NCI-H2107 treated with DMSO at 0.1 percent for 48 hours (cell line): ENCODE data around the gene INHBE.
"Not testable (repeated sequence)": the region's sequence is repeated elsewhere in the genome, so short reads cannot be mapped to it uniquely, and the experiment has no call there.

ENCODE experiments used
- DNase-seq: peaks from one replicate; lab custom pipeline; 2025; ENCODE audit not compliant: unreplicated experiment; lab: John Stamatoyannopoulos, UW

Gene INHBE, protein sequence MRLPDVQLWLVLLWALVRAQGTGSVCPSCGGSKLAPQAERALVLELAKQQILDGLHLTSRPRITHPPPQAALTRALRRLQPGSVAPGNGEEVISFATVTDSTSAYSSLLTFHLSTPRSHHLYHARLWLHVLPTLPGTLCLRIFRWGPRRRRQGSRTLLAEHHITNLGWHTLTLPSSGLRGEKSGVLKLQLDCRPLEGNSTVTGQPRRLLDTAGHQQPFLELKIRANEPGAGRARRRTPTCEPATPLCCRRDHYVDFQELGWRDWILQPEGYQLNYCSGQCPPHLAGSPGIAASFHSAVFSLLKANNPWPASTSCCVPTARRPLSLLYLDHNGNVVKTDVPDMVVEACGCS

DNA sequence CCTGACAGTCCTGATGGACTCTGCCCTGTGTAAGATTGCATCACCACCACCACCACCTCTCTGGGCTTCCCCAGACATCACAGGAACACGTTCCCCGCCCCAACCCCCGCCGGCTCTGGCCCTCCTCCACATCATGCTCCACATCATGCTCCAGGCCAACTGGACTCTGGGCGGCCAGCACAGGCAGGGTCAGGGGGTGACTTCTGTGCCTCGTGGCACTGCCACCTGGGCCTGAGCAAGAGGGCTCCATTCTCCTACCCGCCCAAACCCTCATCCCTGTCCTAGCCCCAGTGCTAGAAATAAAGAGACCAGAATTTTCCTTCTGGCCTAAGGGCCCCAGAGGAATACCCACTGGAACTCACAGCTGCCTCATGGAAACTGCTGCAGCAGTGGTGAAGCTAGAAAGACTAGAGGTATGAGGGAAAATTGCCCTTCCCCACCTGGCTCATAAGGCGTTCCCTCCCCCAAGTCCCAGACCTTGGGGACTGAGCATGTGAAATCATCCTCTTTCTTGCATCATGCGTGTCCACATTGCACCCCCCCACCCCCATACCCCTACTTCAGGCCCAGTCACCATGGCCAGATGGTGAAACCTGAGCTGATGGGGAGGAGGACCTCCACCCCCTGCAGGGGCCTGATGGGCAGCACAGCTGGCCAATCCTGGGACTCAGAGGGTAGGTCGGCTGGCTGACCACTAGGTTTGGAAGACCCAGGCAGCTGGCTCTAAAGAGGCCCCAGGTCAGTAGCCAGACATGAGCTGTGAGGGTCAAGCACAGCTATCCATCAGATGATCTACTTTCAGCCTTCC lies at the start of gene INHBE:
TSS of gene INHBE (plus strand) at position 742 of the 808 bp plus-strand sequence. CDS start 230 bp downstream, outside the sequence.
- DNase-seq: peak; percentile 73

- DNase-seq: no peak
These were observed 44.6 kb upstream of the INHBE start for GRCh38 chr12:57410534-57410933.

GRCh38 chr12:57414160-57414559 lies 40.9 kb upstream of the INHBE start:
- DNase-seq: not testable (repeated sequence)

GRCh38 chr12:57415088-57415487 lies 40.0 kb upstream of the INHBE start:
- DNase-seq: no peak

GRCh38 chr12:57416039-57416996 lies 38.8 kb upstream of the INHBE start:
- DNase-seq: no peak

- DNase-seq: no peak
These were observed 36.9 kb upstream of the INHBE start for GRCh38 chr12:57418255-57418654.

DNA sequence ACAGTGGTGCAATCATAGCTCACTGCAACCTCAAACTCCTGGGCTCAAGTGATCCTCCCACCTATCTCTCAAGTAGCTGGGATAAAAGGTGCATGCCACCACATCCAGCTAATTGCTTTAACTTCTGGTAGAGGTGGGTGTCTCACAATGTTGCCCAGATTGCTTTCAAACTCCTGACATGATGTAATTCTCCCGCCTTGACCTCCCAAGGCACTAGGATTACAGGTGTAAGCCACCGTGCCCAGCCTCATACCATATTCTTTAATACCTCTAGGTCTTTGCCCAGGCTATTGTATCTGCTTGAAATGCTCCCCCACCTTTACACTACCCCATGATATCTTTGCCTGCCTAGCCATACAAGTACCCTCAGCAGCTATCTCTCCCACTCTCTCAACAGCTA lies 35.6 kb upstream of the INHBE start:
- no peak for DNase-seq

DNA sequence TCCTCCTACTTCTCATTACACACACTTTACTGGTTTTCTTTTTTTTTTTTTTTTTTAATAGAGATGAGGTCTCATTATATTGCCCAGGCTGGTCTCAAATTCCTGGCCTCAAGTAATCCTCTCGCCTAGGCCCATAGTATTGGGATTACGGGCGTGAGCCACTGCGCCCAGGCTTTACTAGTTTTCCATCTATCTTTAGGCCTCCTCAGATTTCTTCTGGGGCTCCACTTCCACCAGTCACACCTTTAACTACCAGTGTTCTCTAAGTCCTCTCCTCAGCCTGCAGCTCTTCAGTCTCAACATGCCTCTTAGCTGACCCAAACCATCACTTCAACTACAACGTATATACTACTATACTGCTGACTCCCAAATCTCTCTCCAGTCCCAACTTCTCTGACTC lies 34.6 kb upstream of the INHBE start:
- no peak for DNase-seq

GRCh38 chr12:57426948-57427347 lies 28.2 kb upstream of the INHBE start:
- DNase-seq: not testable (repeated sequence)

- DNase-seq: no peak
These were observed 26.1 kb upstream of the INHBE start for GRCh38 chr12:57428965-57429364.

- no peak for DNase-seq
These were observed 25.5 kb upstream of the INHBE start for GRCh38 chr12:57429473-57430111.

GRCh38 chr12:57430112-57430930 lies 24.8 kb upstream of the INHBE start:
- DNase-seq: no peak

DNA sequence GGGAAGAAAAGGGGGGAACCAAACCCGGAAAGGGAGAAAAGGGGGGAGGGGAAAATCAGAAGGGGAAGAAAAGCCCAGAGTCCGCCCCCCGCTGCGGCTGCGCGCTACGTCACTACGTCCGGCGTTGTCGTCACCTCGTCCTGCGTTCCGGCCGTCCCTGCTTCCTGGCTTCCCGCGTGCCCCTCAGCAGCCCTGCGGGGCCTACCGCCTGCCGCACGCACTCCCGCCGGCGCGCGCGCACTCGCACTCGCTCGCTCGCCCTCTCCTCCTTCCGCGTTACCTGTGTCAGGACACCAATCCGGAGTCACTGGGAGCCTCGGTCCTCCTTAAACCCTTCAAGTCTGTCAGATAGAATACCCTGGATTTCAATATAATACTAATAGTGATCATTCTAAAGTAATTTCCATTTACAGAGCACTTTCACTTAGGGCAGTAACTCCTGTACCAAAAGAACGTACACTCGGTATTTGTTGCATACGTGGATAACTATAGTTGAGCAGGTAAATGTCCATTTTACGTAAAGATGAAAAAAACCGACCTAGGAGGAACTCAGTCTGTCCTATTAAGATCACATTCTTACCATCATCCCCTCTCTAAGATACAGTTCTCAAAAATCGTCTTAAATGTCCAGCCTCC lies 24.1 kb upstream of the INHBE start, which contains the start of gene R3HDM2:
TSS of gene R3HDM2 (minus strand) at position 113 of the 636 bp plus-strand sequence. CDS start 120,615 bp downstream, outside the sequence.
- peak; percentile 96 for DNase-seq

- no peak for DNase-seq
These were observed 23.4 kb upstream of the INHBE start for GRCh38 chr12:57431654-57432188.

- DNase-seq: no peak
These were observed 21.7 kb upstream of the INHBE start for GRCh38 chr12:57433370-57433769.

- DNase-seq: no peak
These were observed 20.4 kb upstream of the INHBE start, which contains the start of gene INHBC for GRCh38 chr12:57434517-57435223. Gene INHBC (plus strand): TSS chr12:57434784. CDS start chr12:57434887, 103 bp downstream.

- no peak for DNase-seq
These were observed 19.8 kb upstream of the INHBE start for GRCh38 chr12:57435293-57435692.

DNA sequence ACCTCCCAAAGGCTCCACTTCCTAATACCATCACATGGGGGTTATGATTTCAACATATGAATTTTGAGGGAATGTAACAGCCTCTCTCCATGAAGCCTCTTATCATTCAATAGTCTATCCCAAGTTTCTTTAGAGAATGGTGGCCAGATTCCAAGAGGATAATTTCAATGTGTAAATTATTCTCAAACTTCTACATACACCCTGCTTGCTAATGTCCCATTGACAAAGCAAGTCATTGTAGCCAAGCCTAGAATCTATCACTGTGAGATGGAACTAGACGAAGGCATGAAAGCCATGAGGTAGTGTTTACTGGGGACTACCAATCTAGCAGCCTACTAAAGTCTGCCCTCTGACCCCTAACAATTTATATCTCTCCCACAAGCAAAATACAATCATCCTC lies 16.7 kb upstream of the INHBE start:
- DNase-seq: no peak
